Embryonic facial prominence (tissue), 1 donor: ENCODE results near the gene PGS1.

ENCODE experiments used
- DNase-seq: peaks from one replicate; pipeline ENCODE4 v3.0.0-alpha.2; 2016; ENCODE audit errors: extremely low spot score

Gene PGS1

DNA sequence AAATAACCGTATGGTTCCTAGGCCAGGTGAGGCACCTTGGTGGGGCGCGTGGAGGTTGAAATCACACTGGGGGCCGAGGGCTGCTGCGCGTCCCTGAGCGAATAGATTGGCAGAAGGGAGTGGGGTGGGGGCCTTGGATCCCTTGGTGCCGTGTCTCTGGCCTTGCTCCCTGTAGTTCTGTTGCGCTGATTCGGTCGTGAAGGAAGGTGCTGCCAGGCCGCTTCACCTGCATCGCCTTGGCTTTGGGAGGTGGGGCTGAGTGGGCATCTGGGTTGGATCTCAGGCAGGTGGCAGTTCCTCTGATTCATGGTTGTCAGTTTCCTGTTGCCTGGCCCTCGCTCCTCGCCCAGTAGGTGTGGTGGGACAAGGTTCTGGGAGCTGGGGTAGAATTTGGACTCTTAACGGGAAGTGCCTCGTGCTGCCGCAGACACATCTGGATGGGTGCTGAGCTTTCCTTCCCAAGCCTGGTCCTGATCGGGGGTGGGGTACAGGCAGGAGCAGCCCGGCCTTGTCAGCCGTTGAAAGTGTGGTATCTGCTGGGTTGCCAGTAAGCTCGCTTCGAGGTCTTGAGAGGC is 30.1 kb downstream of the PGS1 start:
- DNase-seq, result no peak

GRCh38 chr17:78409191-78409928 is 30.9 kb downstream of the PGS1 start:
- DNase-seq, result no peak

GRCh38 chr17:78411241-78411857 is 32.9 kb downstream of the PGS1 start:
- DNase-seq, result no peak

- no peak for DNase-seq
Observed at GRCh38 chr17:78412403-78412802, 34.0 kb downstream of the PGS1 start.

GRCh38 chr17:78414178-78415162 is 36.0 kb downstream of the PGS1 start:
- DNase-seq, result no peak

DNA sequence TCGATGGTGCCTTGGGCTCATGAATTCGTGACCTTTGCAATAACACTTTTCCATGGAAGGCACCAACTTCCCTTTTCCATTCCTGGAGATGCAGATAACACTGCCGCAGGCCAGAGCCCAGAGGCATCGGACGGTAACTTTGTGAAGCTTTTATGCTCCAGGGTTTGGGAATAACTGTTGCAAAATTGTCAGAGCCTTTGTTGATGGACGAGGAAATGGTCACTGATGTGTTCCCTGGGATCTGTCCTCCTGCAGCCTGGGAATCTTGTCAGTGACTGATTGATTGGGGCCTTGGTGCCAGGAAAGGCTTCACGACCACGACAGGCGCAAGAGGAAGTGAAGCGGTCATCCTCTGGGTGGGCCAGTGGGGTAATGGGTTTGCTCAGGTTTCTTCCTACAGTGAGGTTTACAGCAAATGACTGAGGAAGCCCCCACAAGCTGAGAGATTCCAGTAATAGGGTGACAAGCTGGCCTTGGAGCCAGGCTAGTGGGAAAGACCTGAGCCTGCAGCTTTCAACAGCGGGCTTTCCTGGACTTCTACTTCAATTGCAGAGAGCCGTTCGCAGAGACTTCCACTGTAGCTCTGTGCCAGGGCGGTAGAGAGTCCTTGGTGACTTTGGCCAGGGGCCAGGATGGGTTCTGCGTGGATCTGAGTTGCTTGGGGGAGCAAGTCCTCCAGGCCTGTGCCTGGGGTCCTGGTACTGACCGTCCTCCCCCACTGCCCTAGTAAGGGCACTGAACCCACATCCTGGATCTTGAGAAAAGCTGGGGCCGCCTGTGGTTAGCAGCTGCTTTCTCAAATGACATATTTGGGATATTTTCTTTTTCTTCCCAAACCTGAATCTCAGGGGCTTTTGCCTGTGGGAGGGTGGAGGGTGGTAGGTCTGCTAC is 37.6 kb downstream of the PGS1 start:
- DNase-seq, result no peak

DNA sequence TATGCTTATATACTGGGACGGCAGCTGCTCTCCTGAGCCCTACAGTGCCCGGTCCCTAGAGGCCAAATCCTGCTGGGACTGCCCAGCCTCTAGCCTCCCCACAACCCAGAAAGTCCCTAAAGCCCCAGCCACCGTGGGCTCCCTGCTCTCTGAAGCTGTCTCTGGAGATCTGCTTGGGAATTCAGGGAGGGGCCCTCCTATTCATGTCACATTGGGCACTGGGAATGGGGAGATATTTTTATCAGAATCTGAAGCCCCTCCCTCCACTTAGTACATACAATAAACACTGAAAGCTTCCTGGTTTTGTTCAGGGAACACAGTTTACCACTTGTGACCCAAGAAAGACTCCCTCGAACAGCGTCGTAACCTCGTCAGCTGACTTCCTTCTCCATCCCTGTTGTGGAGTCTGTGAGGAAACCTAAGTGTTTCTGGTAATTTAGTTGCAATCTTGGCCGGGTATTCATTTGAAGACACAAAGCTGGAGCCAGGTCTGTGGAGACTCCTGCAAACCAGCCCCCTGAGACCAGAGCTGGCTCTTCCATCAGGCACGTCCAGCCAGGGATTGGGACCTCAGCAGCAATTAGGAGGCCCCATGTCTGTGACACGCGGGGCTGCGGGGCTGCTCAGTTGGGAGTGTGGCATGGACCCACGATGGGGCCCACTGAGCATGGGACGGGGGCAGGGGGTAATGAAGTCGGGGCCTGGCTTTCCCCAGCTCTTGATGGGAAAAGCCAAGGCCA is 38.5 kb downstream of the PGS1 start:
- no peak for DNase-seq

GRCh38 chr17:78417531-78417909 is 39.1 kb downstream of the PGS1 start:
- DNase-seq, result no peak

GRCh38 chr17:78418326-78419026 is 40.0 kb downstream of the PGS1 start:
- no peak for DNase-seq

- no peak for DNase-seq
Observed at GRCh38 chr17:78419970-78420815, 41.7 kb downstream of the PGS1 start.

DNA sequence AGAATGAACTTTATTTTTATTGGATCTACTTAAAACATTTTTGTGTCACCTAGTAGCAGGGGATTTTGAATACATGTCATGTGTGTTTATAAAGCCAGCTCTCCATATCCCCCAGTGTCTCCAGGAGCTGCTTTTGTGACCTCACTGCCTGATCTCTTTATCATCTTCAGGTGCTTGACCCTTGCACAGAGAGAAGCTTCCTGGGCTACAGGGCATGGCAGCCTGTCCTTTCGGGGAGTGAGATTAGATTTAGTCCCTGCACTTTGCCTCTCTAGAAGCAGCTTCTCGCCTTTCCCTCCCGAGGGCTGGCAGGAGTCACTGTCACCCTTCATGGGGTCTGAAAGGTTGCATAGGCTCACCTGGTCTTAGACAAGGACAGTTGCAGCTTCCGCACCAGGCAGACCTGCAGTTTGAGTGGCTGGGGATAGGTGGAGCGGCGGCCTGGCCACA is 42.7 kb downstream of the PGS1 start:
- no peak for DNase-seq

GRCh38 chr17:78421534-78422266 is 43.3 kb downstream of the PGS1 start:
- no peak for DNase-seq

GRCh38 chr17:78422267-78422605 is 43.8 kb downstream of the PGS1 start:
- no peak for DNase-seq

- no peak for DNase-seq
Observed at GRCh38 chr17:78422872-78423588, 44.6 kb downstream of the PGS1 start.

DNA sequence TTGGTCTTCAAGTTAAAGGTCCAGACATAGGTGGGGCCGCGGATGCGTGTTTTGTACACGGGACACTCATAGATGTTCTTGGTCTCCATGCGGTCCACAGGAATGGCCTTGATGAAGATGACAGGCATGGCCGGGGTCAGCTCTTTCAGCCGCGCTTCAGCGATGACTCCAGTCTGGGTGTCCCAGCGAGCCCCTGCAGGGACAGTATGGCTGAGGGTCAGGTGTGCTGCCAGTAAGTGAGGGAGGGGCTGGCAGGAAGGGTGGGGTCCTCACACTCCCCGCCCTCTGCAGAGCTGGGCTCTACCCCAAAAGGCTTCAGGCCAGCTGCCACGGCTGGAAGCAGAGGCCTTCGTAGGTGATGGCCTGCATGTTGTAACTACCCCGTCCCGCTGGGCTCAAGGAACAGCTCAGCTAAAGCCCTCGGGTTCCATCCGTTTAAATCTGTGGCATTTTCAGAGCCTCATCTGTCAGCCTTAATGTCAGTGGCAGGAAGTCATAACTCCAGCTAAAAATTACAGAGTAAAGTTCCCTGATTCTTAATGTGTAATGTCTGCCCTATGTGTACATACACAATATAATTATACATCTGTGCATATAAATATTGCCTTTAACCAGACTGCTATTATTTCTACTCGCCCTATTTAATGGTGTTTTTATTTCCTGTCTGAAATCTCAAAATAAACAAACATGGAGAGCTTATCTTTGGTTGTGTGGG is 45.7 kb downstream of the PGS1 start:
- no peak for DNase-seq

DNA sequence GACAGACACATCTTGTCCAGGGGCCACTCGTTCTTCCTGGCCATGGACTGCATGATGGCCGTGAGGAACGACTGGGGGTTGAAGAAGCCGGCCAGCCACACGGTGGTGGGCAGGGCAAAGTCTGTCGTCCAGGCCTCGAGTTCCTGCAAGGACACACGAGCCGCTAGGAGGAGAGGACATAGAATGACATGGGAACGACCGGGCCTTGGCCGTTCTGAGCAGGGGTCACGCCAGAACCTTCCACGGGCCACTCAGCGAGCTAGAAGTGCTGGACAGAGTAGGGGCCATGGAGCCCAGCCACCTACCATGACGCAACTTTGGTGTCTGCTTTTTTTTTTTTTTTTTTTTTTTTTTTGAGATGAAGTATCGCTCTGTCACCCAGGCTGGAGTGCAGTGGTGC is 47.0 kb downstream of the PGS1 start:
- DNase-seq, result no peak
